ENCODE results near the gene C1orf35. TPM values are rescaled to one million over a fixed set of nuclear protein-coding genes. Genes with fewer than 3 reads are reported as not detected.

Gene C1orf35
- total RNA-seq, 1 donor from 2014 or later = 17.1 TPM

DNA sequence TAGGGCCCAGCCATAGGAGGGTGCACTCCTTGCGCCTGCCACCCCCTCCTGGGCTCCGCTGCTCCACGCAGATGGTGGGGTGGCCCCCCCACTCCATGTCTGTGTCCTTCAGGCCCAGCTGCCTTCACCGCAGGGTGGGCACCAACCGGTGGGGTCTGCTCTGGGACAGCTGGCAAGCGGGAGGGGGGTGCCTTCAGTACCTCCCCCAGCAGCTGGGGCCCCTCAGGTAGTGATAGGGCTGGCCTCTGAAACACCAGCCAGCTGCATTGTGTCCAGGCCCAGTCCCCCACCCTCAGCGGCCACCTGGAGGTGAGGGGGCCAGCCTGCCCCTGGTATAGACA lies 47.0 kb upstream of the C1orf35 start:
- Histone ChIP-seq H3K27me3 (ENCODE audit: control insufficient read depth, insufficient read depth, low read length) (no peaks in the 10 kb centered on the region), H3K36me3 (ENCODE audit: control insufficient read depth, insufficient read depth, low read length) (peaks cover 17% of the 10 kb centered on the region), H3K4me3 (ENCODE audit: low read depth, low read length) (no peak overlapping the region)
- FAIRE-seq (no peak), DNase-seq (ENCODE audit: low read depth) (no peak)
- TF ChIP-seq, protein P1, sequence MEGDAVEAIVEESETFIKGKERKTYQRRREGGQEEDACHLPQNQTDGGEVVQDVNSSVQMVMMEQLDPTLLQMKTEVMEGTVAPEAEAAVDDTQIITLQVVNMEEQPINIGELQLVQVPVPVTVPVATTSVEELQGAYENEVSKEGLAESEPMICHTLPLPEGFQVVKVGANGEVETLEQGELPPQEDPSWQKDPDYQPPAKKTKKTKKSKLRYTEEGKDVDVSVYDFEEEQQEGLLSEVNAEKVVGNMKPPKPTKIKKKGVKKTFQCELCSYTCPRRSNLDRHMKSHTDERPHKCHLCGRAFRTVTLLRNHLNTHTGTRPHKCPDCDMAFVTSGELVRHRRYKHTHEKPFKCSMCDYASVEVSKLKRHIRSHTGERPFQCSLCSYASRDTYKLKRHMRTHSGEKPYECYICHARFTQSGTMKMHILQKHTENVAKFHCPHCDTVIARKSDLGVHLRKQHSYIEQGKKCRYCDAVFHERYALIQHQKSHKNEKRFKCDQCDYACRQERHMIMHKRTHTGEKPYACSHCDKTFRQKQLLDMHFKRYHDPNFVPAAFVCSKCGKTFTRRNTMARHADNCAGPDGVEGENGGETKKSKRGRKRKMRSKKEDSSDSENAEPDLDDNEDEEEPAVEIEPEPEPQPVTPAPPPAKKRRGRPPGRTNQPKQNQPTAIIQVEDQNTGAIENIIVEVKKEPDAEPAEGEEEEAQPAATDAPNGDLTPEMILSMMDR (IDR thresholded peaks at IDR 0.05; ENCODE audit: insufficient read depth, low read length, severe bottlenecking) = no peak

DNA sequence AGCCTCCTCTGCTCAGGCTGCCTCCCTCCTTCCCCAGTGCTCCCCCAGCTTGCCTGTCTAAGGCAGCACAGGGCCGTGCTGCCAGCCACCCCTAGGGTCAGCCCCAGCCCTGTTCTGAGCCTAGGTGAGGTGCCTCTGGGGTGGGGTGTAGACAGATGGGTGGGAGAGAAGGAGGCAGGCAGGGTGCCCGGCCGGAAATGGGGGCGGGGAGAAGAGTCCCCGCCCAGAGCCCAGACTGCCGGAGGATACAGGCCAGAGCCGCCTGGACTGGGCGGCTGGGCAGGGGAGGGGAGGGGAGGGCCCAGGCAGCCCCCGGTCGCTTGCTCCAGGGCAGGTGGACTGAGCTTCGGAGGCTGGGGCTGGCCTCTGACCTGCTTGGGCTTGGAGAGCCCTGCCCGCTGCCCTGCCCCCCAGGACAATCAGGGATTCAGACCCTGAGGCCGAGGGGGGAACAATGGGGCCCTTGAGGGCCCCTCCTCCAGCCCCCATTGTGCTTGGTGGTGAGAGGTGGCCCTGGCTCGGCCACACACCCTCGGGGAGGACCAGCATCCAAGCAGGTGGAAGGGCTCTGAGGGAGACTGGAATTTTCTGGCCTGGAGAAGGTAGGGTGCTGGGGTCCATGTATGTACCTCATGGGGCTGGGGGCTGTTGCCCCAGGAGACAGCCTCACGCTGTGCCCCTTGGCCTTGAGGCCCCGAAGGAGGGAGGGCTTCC lies 46.4 kb upstream of the C1orf35 start, which contains the start of gene GJC2:
TSS of gene GJC2 (plus strand) at position 525 of the 714 bp plus-strand sequence. CDS start 7,829 bp downstream, outside the sequence.
- H3K4me3 ChIP-seq (ENCODE audit: low read depth, low read length) = no peak within 1 kb of the TSS
- DNase-seq (ENCODE audit: low read depth) = peak; percentile 33
- TF ChIP-seq, protein P1 (IDR thresholded peaks at IDR 0.05; ENCODE audit: insufficient read depth, low read length, severe bottlenecking) = no peak
- peaks cover 17% of the 10 kb centered on the region for H3K36me3 ChIP-seq (ENCODE audit: control insufficient read depth, insufficient read depth, low read length)
- no peak for FAIRE-seq
- H3K27me3 ChIP-seq (ENCODE audit: control insufficient read depth, insufficient read depth, low read length) = no peaks in the 10 kb centered on the region

DNA sequence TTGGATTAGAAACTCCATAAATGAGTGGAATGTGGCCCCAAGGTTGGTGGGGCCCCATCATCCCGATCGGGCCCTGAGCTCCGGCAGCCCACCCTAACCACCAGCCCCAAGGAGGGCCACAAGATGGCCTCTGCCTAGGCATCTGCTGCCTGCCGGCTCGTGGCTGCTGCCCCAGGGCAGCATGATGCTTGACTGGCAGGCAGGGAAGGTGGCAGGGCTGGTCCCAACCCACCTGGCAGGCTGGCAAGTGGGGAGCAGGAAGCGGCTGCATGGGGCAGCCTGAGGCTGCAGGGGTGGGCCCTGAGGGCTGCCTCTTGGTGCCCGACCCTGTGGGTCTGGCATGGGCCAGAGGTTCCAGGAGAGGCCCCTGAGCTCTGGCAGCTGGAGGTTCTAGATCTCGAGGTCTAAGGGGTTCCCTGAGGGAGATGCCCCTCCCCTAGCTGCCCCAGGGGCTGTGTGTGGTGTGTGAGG lies 45.8 kb upstream of the C1orf35 start:
- TF ChIP-seq, protein P1 (IDR thresholded peaks at IDR 0.05; ENCODE audit: insufficient read depth, low read length, severe bottlenecking) = no peak
- Histone ChIP-seq H3K4me3 (ENCODE audit: low read depth, low read length) (no peak overlapping the region), H3K36me3 (ENCODE audit: control insufficient read depth, insufficient read depth, low read length) (peaks cover 20% of the 10 kb centered on the region), H3K27me3 (ENCODE audit: control insufficient read depth, insufficient read depth, low read length) (no peaks in the 10 kb centered on the region)
- FAIRE-seq (no peak), DNase-seq (ENCODE audit: low read depth) (no peak)

DNA sequence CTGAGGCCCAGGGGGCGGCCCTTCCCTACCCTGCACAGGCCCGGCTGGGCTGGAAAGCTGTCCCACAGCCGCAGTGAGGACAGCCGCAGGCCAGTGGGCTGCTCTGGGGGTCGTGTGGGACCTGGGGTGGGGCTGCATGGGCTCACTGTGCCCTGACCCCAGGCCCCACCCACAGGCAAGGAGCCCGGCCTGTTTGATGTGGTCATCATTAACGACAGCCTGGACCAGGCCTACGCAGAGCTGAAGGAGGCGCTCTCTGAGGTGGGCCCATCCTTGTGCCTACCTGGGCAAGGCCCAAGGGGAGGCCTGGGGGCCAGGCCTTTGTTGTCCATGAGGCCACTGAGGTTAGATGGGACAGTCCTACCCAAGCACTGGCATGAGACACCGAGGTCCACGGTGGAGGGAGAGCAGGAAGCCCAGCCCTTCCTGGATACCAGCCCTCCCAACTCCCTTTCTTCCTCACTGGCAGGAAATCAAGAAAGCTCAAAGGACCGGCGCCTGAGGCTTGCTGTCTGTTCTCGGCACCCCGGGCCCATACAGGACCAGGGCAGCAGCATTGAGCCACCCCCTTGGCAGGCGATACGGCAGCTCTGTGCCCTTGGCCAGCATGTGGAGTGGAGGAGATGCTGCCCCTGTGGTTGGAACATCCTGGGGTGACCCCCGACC lies 45.2 kb upstream of the C1orf35 start:
- Histone ChIP-seq H3K27me3 (ENCODE audit: control insufficient read depth, insufficient read depth, low read length) (no peaks in the 10 kb centered on the region), H3K4me3 (ENCODE audit: low read depth, low read length) (no peak overlapping the region), H3K36me3 (ENCODE audit: control insufficient read depth, insufficient read depth, low read length) (peaks cover 20% of the 10 kb centered on the region)
- FAIRE-seq (no peak), DNase-seq (ENCODE audit: low read depth) (no peak)
- TF ChIP-seq, protein P1 (IDR thresholded peaks at IDR 0.05; ENCODE audit: insufficient read depth, low read length, severe bottlenecking) = no peak

DNA sequence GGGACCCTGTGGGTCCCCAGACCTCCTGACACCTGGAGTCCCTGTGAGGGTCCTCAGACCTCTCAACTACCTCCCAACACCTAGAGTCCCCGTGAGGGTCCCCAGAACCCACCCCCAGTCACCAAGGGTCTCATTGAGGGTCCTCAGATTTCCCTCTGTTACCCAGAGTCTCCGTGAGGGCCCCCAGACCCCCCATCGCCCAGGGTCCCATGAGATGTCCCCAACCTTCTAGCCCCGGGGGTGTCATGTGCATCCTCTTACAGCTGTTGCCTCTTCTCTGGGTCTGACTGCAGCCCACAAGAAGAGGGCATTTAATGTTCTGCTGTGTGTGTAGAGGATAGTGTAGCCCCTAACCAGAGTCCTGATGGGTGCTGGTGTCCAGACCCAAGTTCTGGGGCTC lies 44.6 kb upstream of the C1orf35 start:
- DNase-seq (ENCODE audit: low read depth) (no peak), FAIRE-seq (no peak)
- no peak overlapping the region for H3K4me3 ChIP-seq (ENCODE audit: low read depth, low read length)
- no peaks in the 10 kb centered on the region for H3K27me3 ChIP-seq (ENCODE audit: control insufficient read depth, insufficient read depth, low read length)
- peaks cover 23% of the 10 kb centered on the region for H3K36me3 ChIP-seq (ENCODE audit: control insufficient read depth, insufficient read depth, low read length)
- TF ChIP-seq, protein P1 (IDR thresholded peaks at IDR 0.05; ENCODE audit: insufficient read depth, low read length, severe bottlenecking) = no peak

All from bronchial epithelial cell (primary cell).